HUES64 (cell line): ENCODE results near the gene MORC1.

Experiments
- H3K27ac ChIP-seq: 2 replicates; pipeline ENCODE4 v1.7.0; 2013; ENCODE audit warnings: low read depth, low read length, inconsistent platforms
- H3K27me3 ChIP-seq: 2 replicates; pipeline ENCODE4 v1.6.1; 2013; ENCODE audit warnings: mild to moderate bottlenecking, low read length; ENCODE audit not compliant: insufficient read depth
- H3K36me3 ChIP-seq: 2 replicates; pipeline ENCODE4 v1.6.1; 2013; ENCODE audit warnings: mild to moderate bottlenecking, low read length; ENCODE audit not compliant: insufficient read depth
- H3K4me1 ChIP-seq: 2 replicates; pipeline ENCODE4 v1.6.1; 2013; ENCODE audit warnings: mild to moderate bottlenecking, low read length, moderate library complexity; ENCODE audit not compliant: insufficient read depth
- H3K4me3 ChIP-seq: 2 replicates; pipeline ENCODE4 v1.5.1; 2013; ENCODE audit warnings: mild to moderate bottlenecking, low read length, moderate library complexity
- H3K9ac ChIP-seq: 2 replicates; pipeline ENCODE4 v1.6.1; 2013; ENCODE audit warnings: mild to moderate bottlenecking, low read depth, low read length
- H3K9me3 ChIP-seq: 2 replicates; pipeline ENCODE4 v1.6.1; 2013; ENCODE audit warnings: low read depth, low read length; ENCODE audit not compliant: insufficient read depth
- WGBS: fragments of 150-250, 120-280 bp; methylation state at CpG from one replicate; pipeline ENCODE4 v1.1.7; 2013; ENCODE audit warnings: missing lambda C conversion rate; 5-methylcytosine and 5-hydroxymethylcytosine counted together

Gene MORC1

DNA sequence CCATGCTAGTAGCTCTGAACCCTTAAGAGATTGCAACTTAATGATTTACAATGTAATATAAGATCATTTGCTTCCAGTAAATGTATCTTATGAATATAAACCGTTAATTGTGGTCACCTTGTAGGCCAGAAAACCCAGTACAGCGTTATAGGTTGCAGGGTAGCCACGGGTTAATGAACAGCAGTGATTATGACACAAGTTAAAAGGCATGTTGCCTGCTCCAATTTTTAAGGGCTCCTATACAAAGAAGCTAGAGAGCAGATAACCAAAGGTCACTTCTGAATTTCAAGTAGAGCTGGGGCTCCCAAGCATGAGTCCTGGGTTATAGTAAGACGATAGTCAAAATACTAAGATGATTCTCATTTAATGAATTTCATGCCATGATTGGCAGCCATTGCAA, 177.8 kb downstream of the MORC1 start:
- H3K4me3 ChIP-seq, result no peak overlapping the region
- no peak overlapping the region for H3K9ac ChIP-seq
- no peaks in the 10 kb centered on the region for H3K4me1 ChIP-seq
- H3K27me3 ChIP-seq, result no peaks in the 10 kb centered on the region
- H3K27ac ChIP-seq, result no peak overlapping the region
- H3K36me3 ChIP-seq, result no peaks in the 10 kb centered on the region
- 81% methylated on average over 4 of the region's 4 CpGs for WGBS
- H3K9me3 ChIP-seq, result no peaks in the 10 kb centered on the region

DNA sequence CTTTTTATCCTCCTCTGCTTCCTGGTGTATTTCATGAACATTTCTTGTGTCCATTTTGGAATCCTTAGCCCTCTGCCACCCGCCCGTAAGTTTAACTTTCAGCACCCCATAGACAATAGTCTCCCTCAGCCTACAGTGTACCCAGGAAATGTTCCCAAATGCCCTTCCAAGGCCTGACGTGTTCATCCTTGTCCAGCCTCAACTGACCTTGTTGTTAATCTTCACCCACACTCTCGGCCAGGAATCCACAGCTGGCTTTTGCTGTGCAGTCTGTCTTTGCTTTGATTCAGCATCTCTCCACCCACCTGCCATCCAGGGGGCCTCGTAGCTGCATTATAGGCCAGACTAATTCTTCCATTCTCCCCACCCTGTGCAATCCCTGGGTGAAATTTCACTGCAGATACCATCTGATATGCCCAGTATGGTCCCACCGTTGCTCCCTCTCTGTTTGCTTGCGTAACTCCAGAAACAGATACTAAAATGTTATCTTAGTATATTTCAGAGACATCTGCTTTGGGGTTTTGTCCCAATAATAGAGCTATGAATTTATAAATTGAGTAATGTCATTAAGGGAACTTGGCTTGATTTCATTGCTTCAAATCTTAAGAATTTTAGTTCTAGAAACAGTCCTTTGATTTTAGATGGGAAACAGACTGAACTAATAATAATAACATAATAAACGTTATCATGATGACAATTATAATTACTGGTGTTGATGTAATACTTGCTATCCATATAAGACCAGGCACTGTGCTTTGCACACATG, 180.8 kb downstream of the MORC1 start:
- Histone ChIP-seq H3K9me3 (no peaks in the 10 kb centered on the region), H3K4me3 (no peak overlapping the region), H3K27ac (no peak overlapping the region), H3K27me3 (no peaks in the 10 kb centered on the region), H3K9ac (no peak overlapping the region), H3K4me1 (no peaks in the 10 kb centered on the region), H3K36me3 (no peaks in the 10 kb centered on the region)
- 83% methylated on average over 7 of the region's 8 CpGs for WGBS

DNA sequence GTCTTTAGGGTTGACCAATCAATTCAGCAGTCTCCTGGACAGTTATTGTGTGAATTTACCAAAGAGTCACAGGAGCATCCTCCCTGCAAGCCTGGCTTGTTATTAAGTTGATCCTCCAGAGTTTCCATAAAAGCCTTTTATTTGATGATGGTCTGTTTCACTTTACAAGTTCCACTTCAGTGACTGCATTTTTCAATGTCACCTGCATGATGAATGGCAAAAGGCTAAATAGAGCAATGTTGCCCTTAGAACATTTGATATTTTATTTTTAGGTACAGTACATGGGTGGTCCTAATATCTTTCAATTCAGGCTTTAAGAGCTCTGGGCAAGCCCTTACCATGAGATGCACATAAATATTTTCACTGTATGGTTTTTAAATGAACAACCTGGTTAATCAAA, 186.9 kb downstream of the MORC1 start:
- no peaks in the 10 kb centered on the region for H3K9me3 ChIP-seq
- H3K9ac ChIP-seq, result no peak overlapping the region
- no peak overlapping the region for H3K27ac ChIP-seq
- H3K36me3 ChIP-seq, result no peaks in the 10 kb centered on the region
- H3K4me1 ChIP-seq, result no peaks in the 10 kb centered on the region
- H3K27me3 ChIP-seq, result no peaks in the 10 kb centered on the region
- no peak overlapping the region for H3K4me3 ChIP-seq

DNA sequence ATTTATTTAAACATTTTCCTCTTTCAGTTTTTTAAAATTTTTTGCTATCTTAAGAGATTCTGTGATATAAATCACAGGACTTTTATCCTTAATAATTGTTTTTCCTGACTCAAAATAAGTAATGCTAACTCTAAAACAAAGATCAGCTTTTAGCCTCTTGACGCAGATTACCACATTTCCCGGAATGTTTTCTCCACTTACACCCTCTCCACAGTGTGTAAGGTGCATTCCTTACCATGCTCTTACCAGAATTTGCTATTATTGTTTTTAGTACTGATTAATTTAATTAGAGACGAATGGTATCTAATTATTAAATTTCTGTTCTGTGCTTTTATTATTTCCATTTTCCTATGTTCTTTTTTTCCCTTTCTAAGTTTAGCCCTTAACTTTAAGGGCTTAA, 199.1 kb downstream of the MORC1 start:
- Histone ChIP-seq H3K9ac (no peak overlapping the region), H3K9me3 (no peaks in the 10 kb centered on the region), H3K4me1 (no peaks in the 10 kb centered on the region), H3K4me3 (no peak overlapping the region), H3K27ac (no peak overlapping the region), H3K27me3 (no peaks in the 10 kb centered on the region), H3K36me3 (no peaks in the 10 kb centered on the region)
- WGBS, result 94% methylated on average over 2 of the region's 3 CpGs

DNA sequence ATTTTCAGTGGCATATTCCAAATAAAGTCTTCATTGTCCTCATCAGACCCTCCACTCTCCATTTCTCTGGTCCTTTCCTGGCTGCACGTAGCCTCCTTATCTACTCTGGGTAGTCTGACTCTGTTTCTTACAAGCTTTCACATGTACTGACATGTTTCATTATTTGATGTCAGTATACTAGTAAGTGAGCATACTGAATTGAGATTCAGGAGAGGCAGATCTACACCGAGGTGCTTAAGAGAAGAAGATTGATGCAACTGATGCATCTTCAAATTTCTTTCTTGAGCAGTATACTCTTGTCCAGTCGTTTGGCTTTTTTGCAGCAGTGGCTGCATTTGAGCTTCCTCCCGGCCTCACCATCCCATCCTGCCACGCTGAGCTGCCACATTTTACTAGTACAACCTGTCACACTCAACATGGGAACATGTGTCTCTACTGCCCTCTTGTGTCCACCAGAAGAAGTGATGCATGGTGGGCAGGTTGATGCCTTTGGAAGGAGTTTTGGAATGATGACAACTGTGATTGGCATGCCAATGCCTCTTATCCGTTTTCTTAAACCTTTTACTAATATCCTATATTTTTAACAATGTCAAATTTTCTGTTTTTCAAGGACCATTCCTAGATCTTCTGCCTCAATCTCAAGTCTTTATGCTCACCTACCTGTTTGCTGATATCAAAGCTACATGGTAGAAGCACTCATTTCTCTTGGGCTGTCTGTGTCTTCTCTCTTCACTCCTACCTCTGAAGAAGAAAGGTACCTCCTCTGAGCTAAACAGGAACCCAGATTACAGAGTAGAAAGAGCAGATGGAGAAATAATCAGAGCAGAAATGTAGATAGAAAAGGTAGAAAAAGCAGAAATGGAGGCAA, 202.9 kb downstream of the MORC1 start:
- Histone ChIP-seq H3K9me3 (no peaks in the 10 kb centered on the region), H3K27me3 (no peaks in the 10 kb centered on the region), H3K4me3 (no peak overlapping the region), H3K36me3 (no peaks in the 10 kb centered on the region), H3K4me1 (no peaks in the 10 kb centered on the region), H3K27ac (no peak overlapping the region), H3K9ac (no peak overlapping the region)
- WGBS, result 44% methylated on average over 6 of the region's 6 CpGs

DNA sequence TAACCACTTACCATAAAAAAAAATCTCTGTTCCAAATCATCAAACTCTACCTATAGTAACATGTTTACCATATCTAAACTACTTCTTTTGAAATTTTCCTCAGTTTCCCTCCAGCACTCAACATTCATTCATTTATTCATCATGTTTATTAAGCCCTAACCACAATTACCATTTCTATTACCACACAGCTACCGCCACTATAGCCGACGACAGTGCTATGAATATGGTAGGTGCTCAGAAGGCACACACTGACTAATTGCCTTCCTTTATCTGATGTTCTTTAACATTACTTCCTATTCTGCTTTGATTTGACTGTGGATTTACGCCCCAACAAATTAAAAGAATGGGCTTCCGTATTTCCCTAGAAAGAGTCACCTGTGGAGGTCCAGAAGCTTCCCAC, 208.1 kb downstream of the MORC1 start:
- no peaks in the 10 kb centered on the region for H3K36me3 ChIP-seq
- no peaks in the 10 kb centered on the region for H3K4me1 ChIP-seq
- 88% methylated on average over 5 of the region's 5 CpGs for WGBS
- no peak overlapping the region for H3K9ac ChIP-seq
- H3K27ac ChIP-seq, result no peak overlapping the region
- H3K9me3 ChIP-seq, result no peaks in the 10 kb centered on the region
- no peaks in the 10 kb centered on the region for H3K27me3 ChIP-seq
- no peak overlapping the region for H3K4me3 ChIP-seq
